Trophoblast cell (in vitro differentiated cells and primary cell): ENCODE results near the gene DUOX2. TPM values are rescaled to one million over a fixed set of nuclear protein-coding genes. Genes with fewer than 3 reads are reported as not detected.

Experiments used
- DNase-seq, 2 donors: peaks; one replicate each; pipeline ENCODE4 v3.0.0-alpha.2; 2016
- H2AFZ ChIP-seq: 2 replicates; pipeline ENCODE4 v1.6.1; 2013; ENCODE audit warnings: low read length, moderate library complexity, mild to moderate bottlenecking; ENCODE audit not compliant: insufficient read depth, poor library complexity
- H2AK5ac ChIP-seq: 2 replicates; pipeline ENCODE4 v1.6.1; 2013; ENCODE audit warnings: mild to moderate bottlenecking, low read length
- H2BK120ac ChIP-seq: 2 replicates; pipeline ENCODE4 v1.6.1; 2013; ENCODE audit warnings: low read length, mild to moderate bottlenecking, moderate library complexity; ENCODE audit not compliant: insufficient read depth, poor library complexity
- H2BK12ac ChIP-seq: 2 replicates; pipeline ENCODE4 v1.6.1; 2013; ENCODE audit warnings: mild to moderate bottlenecking, low read length, moderate library complexity
- H2BK5ac ChIP-seq: 2 replicates; pipeline ENCODE4 v1.6.1; 2013; ENCODE audit warnings: low read length, low read depth, moderate library complexity, mild to moderate bottlenecking; ENCODE audit not compliant: poor library complexity
- H3K14ac ChIP-seq: 2 replicates; pipeline ENCODE4 v1.6.1; 2013; ENCODE audit warnings: mild to moderate bottlenecking, low read length
- H3K18ac ChIP-seq: 2 replicates; pipeline ENCODE4 v1.6.1; 2013; ENCODE audit warnings: mild to moderate bottlenecking, low read length
- H3K23ac ChIP-seq: 2 replicates; pipeline ENCODE4 v1.6.1; 2013; ENCODE audit warnings: low read length
- H3K27ac ChIP-seq: 2 replicates; pipeline ENCODE4 v1.5.1; 2013; ENCODE audit warnings: low read depth, mild to moderate bottlenecking, inconsistent platforms, low read length, moderate library complexity
- H3K27me3 ChIP-seq: 2 replicates; pipeline ENCODE4 v1.6.1; 2013; ENCODE audit warnings: inconsistent platforms, mild to moderate bottlenecking, low read length, moderate library complexity; ENCODE audit not compliant: insufficient read depth
- H3K36me3 ChIP-seq, 2 experiments: 1 replicate in 1 of 2; 2 replicates in 1 of 2; pipeline ENCODE4 v1.6.1; 2013; ENCODE audit warnings: low read length in 2 of 2, mild to moderate bottlenecking in 2 of 2, moderate library complexity in 1 of 2; ENCODE audit not compliant: insufficient read depth in 2 of 2, control insufficient read depth in 1 of 2
- H3K4ac ChIP-seq: 2 replicates; pipeline ENCODE4 v1.6.1; 2013; ENCODE audit warnings: low read depth, mild to moderate bottlenecking, low read length, moderate library complexity
- H3K4me1 ChIP-seq, 2 experiments: 1 replicate in 1 of 2; 2 replicates in 1 of 2; pipeline ENCODE4 v1.6.1; 2013; ENCODE audit warnings: low read length in 2 of 2, mild to moderate bottlenecking in 2 of 2, moderate library complexity in 1 of 2; ENCODE audit not compliant: insufficient read depth in 2 of 2, control insufficient read depth in 1 of 2
- H3K4me2 ChIP-seq: 2 replicates; pipeline ENCODE4 v1.6.1; 2013; ENCODE audit warnings: inconsistent platforms, mild to moderate bottlenecking, low read length, moderate library complexity
- H3K4me3 ChIP-seq: 2 replicates; pipeline ENCODE4 v1.5.1; 2013; ENCODE audit warnings: mild to moderate bottlenecking, low read depth, low read length, inconsistent platforms
- H3K79me1 ChIP-seq: one replicate; pipeline ENCODE4 v1.6.1; 2013; ENCODE audit warnings: low read length
- H3K79me2 ChIP-seq: 2 replicates; pipeline ENCODE4 v1.6.1; 2013; ENCODE audit warnings: low read length, mild to moderate bottlenecking; ENCODE audit not compliant: control insufficient read depth, insufficient read depth, poor library complexity
- H3K9ac ChIP-seq: 2 replicates; pipeline ENCODE4 v1.6.1; 2013; ENCODE audit warnings: mild to moderate bottlenecking, low read length
- H3K9me3 ChIP-seq: 2 replicates; pipeline ENCODE4 v1.6.1; 2013; ENCODE audit warnings: low read depth, mild to moderate bottlenecking, control low read depth, inconsistent platforms, low read length; ENCODE audit not compliant: insufficient read depth
- H4K12ac ChIP-seq: 2 replicates; pipeline ENCODE4 v1.6.1; 2013; ENCODE audit warnings: low read depth, mild to moderate bottlenecking, low read length, moderate library complexity
- H4K8ac ChIP-seq: 2 replicates; pipeline ENCODE4 v1.6.1; 2013; ENCODE audit warnings: low read depth, mild to moderate bottlenecking, low read length, moderate library complexity
- H4K91ac ChIP-seq: one replicate; pipeline ENCODE4 v1.6.1; 2013; ENCODE audit warnings: low read depth, mild to moderate bottlenecking, low read length, moderate library complexity
- WGBS: extraction: QIAGEN DNeasy Blood & Tissue Kit; methylation state at CpG from one replicate; pipeline ENCODE4 v1.1.7; 2013; ENCODE audit warnings: missing lambda C conversion rate; ENCODE audit not compliant: insufficient read length, insufficient coverage; ENCODE audit errors: extremely low coverage; 5-methylcytosine and 5-hydroxymethylcytosine counted together
- polyA plus RNA-seq: library from polyadenylated mRNA; stranded (reverse); fragments of 200-250 nt; gene quantifications from 2 replicates; pipeline ENCODE4 v1.2.3, GENCODE V29; 2013

DUOX2 gene
- 0.19 TPM in 2 replicates for polyA plus RNA-seq

GRCh38 chr15:45114076-45114750 is at the start of gene DUOX2, which contains the start of gene DUOXA2:
TSS of gene DUOX2 (minus strand) at chr15:45114172. CDS start at chr15:45113411, 761 bp downstream.
TSS of gene DUOXA2 (plus strand) at chr15:45114326. CDS start at chr15:45114606, 280 bp downstream.
- Histone ChIP-seq H2BK12ac (no peak within 1 kb of the TSS), H3K9me3 (peaks cover 2% of the 10 kb centered on the region), H3K14ac (no peak within 1 kb of the TSS), H3K79me1 (no peaks in the 10 kb centered on the region), H4K8ac (no peak within 1 kb of the TSS), H3K9ac (no peak within 1 kb of the TSS), H3K4me1 (peaks cover 4% of the 10 kb centered on the region in 2 experiments), H3K18ac (no peak within 1 kb of the TSS), H2AFZ (no peak within 1 kb of the TSS), H3K79me2 (no peaks in the 10 kb centered on the region), H3K27ac (no peak within 1 kb of the TSS), H3K4ac (no peak within 1 kb of the TSS), H3K36me3 (no peaks in the 10 kb centered on the region), H3K4me3 (peak within 1 kb of the TSS; percentile 32), H2BK120ac (no peak within 1 kb of the TSS), H3K4me2 (no peak within 1 kb of the TSS), H4K91ac (no peak within 1 kb of the TSS), H3K27me3 (peaks cover 78% of the 10 kb centered on the region), H4K12ac (no peak within 1 kb of the TSS), H2AK5ac (no peak within 1 kb of the TSS), H3K23ac (no peak within 1 kb of the TSS), H2BK5ac (no peak within 1 kb of the TSS)
- WGBS, result no CpG with 5 or more reads among the region's 42 CpGs
- DNase-seq, result no peak

DNA sequence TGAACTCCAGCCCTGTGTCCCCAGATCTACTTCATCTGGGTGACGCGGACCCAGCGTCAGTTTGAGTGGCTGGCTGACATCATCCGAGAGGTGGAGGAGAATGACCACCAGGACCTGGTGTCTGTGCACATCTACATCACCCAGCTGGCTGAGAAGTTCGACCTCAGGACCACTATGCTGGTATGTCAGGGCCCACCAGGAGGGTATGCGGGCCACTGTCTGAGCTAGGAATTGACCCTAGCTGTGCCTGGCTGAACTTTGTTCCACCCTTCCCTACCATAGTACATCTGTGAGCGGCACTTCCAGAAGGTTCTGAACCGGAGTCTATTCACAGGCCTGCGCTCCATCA is 49.5 kb upstream of the DUOX2 start:
- Histone ChIP-seq H3K27ac (no peak overlapping the region), H3K4me2 (no peak overlapping the region), H2BK5ac (no peak overlapping the region), H2BK12ac (no peak overlapping the region), H3K9me3 (peaks cover 2% of the 10 kb centered on the region), H3K79me1 (peaks cover 10% of the 10 kb centered on the region), H2BK120ac (no peak overlapping the region), H3K4ac (no peak overlapping the region), H3K27me3 (no peaks in the 10 kb centered on the region), H4K91ac (no peak overlapping the region), H3K23ac (no peak overlapping the region), H4K12ac (no peak overlapping the region), H2AFZ (no peak overlapping the region), H3K18ac (no peak overlapping the region), H3K79me2 (peaks cover 5% of the 10 kb centered on the region), H3K36me3 (peaks cover 0 to 2% of the 10 kb centered on the region in 2 experiments), H2AK5ac (no peak overlapping the region), H4K8ac (no peak overlapping the region), H3K14ac (no peak overlapping the region), H3K9ac (no peak overlapping the region), H3K4me3 (peak overlapping the region; percentile 14), H3K4me1 (peaks cover 5 to 9% of the 10 kb centered on the region in 2 experiments)
- DNase-seq, result peak in 1 of 2 donors; percentile 21
- WGBS, result no CpG with 5 or more reads among the region's 9 CpGs

DNA sequence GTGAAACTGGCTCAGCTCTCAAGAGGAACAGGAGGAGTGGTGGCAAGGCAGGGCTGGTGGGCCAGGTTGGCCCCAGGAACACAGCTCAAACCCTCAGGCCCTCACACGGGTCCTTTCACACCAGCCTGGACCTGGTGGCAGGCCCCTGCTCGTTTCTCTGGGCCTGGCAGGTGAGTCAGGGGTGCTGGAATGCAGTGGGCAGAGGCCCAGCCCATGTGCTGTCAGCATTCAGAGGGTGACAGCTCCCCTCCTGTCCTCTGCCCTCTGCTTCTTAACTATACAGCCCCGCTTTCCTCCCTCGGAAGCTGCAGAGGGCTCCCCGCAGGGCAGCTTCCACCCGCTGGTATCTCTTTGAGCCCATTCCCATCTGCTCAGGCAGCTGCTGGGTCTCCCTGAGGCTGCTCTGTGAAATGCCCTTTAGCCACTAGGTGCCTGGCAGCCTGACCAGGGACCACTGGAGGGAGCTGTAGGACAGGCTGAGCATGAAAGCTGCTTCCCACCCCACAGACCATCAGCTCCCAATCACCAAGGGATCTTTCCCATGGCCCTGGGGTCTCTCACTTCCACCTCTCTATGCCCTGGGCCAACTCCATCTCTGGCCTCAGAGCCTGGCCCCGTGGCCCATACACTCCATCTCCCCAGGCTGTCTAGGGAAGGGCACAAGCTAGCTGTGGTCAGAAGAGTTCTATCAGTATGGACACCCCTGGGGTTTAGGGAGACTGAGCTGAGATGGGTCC is 49.0 kb upstream of the DUOX2 start:
- Histone ChIP-seq H3K9ac (no peak overlapping the region), H4K12ac (no peak overlapping the region), H2AFZ (no peak overlapping the region), H3K18ac (no peak overlapping the region), H3K79me1 (peaks cover 10% of the 10 kb centered on the region), H3K27me3 (no peaks in the 10 kb centered on the region), H2AK5ac (no peak overlapping the region), H3K36me3 (no peaks in the 10 kb centered on the region), H3K79me2 (peaks cover 5% of the 10 kb centered on the region), H2BK120ac (no peak overlapping the region), H3K4me1 (peaks cover 5 to 12% of the 10 kb centered on the region in 2 experiments), H3K9me3 (peaks cover 2% of the 10 kb centered on the region), H4K8ac (no peak overlapping the region), H2BK12ac (no peak overlapping the region), H3K4me2 (peak overlapping the region; percentile 10), H3K27ac (no peak overlapping the region), H4K91ac (no peak overlapping the region), H3K4ac (no peak overlapping the region), H2BK5ac (no peak overlapping the region), H3K14ac (no peak overlapping the region), H3K4me3 (peak overlapping the region; percentile 14), H3K23ac (no peak overlapping the region)
- no CpG with 5 or more reads among the region's 7 CpGs for WGBS
- peak; percentile 76 to 90 for DNase-seq

- Histone ChIP-seq H3K4me2 (no peak overlapping the region), H3K18ac (no peak overlapping the region), H4K8ac (no peak overlapping the region), H4K91ac (no peak overlapping the region), H2BK5ac (no peak overlapping the region), H3K9me3 (peaks cover 2% of the 10 kb centered on the region), H2AK5ac (no peak overlapping the region), H3K23ac (no peak overlapping the region), H3K27me3 (no peaks in the 10 kb centered on the region), H3K4ac (no peak overlapping the region), H3K14ac (no peak overlapping the region), H2BK12ac (no peak overlapping the region), H4K12ac (no peak overlapping the region), H3K79me1 (peaks cover 3% of the 10 kb centered on the region), H3K4me1 (peaks cover 5 to 13% of the 10 kb centered on the region in 2 experiments), H3K27ac (no peak overlapping the region), H2BK120ac (no peak overlapping the region), H2AFZ (no peak overlapping the region), H3K9ac (no peak overlapping the region), H3K36me3 (no peaks in the 10 kb centered on the region), H3K4me3 (no peak overlapping the region), H3K79me2 (peaks cover 3% of the 10 kb centered on the region)
- WGBS, result no CpG with 5 or more reads among the region's 14 CpGs
- DNase-seq, result no peak
Observed at GRCh38 chr15:45161666-45162065, 47.7 kb upstream of the DUOX2 start.
